SK-N-SH (cell line): ENCODE data around the gene VRK2. TPM values are rescaled to one million over a fixed set of nuclear protein-coding genes. Genes with fewer than 3 reads are reported as not detected.

Experiments used
- CTCF ChIA-PET: fragments of 300-600, 350-600 bp; formaldehyde crosslinking; extraction: SDS; loops from one replicate; lab custom pipeline; 2021; lab: Yijun Ruan, JAX
- POLR2A ChIA-PET: fragments of 350-600 bp; sonication (Branson Sonifier 250); formaldehyde crosslinking; extraction: SDS; loops from one replicate; lab custom pipeline; 2020; ENCODE audit warnings: antibody characterized with exemption, inconsistent platforms; lab: Yijun Ruan, JAX
- DNase-seq: peaks from one replicate; pipeline ENCODE4 v3.0.0; 2012
- H2AFZ ChIP-seq: fragments of 200-600 bp; sonication (generic); 2 replicates; pipeline ENCODE4 v1.8.1; 2016; ENCODE audit warnings: antibody characterized with exemption, mild to moderate bottlenecking, low read depth
- H3F3A ChIP-seq: fragments of 200-600 bp; sonication (generic); replicated peaks from 2 replicates; pipeline ENCODE3; 2016; ENCODE audit warnings: antibody characterized with exemption, mild to moderate bottlenecking; ENCODE audit not compliant: insufficient read depth
- H3K27ac ChIP-seq, 2 experiments: fragments of 200-500 bp in 1 of 2; fragments of 200-600 bp in 1 of 2; sonication (Bioruptor generic) in 1 of 2; sonication (generic), shearing (Covaris generic) in 1 of 2; 2 replicates each; pipeline versions ENCODE4 v1.5.1 to v1.6.1; 2014 to 2016; ENCODE audit warnings: low read depth in 2 of 2, inconsistent platforms in 1 of 2, low read length in 1 of 2, mild to moderate bottlenecking in 1 of 2, mixed read lengths in 1 of 2
- H3K27me3 ChIP-seq: fragments of 200-600 bp; sonication (generic), shearing (Covaris generic); 2 replicates; pipeline ENCODE4 v1.6.1; 2016; ENCODE audit warnings: mixed run types; ENCODE audit not compliant: insufficient read depth
- H3K36me3 ChIP-seq, 2 experiments: fragments of 200-500 bp in 1 of 2; fragments of 200-600 bp in 1 of 2; sonication (Bioruptor generic) in 1 of 2; sonication (generic) in 1 of 2; replicated peaks in 1 of 2; 2 replicates each; pipeline versions ENCODE3 to v1.5.1; 2014 to 2016; ENCODE audit warnings: low read length in 1 of 2, mild to moderate bottlenecking in 1 of 2; ENCODE audit not compliant: insufficient read depth in 2 of 2, control insufficient read depth in 1 of 2
- H3K4me1 ChIP-seq, 2 experiments: fragments of 200-500 bp in 1 of 2; fragments of 200-600 bp in 1 of 2; sonication (Bioruptor generic) in 1 of 2; sonication (generic), shearing (Covaris generic) in 1 of 2; 2 replicates each; pipeline versions ENCODE4 v1.5.1 to v1.6.1; 2014 to 2016; ENCODE audit warnings: low read depth in 1 of 2, low read length in 1 of 2, mixed run types in 1 of 2; ENCODE audit not compliant: insufficient read depth in 2 of 2, control insufficient read depth in 1 of 2
- H3K4me2 ChIP-seq: fragments of 200-600 bp; sonication (generic), shearing (Covaris generic); 2 replicates; pipeline ENCODE4 v1.6.1; 2017; ENCODE audit warnings: mixed run types
- H3K4me3 ChIP-seq, 2 experiments: fragments of 200-500 bp in 1 of 2; fragments of 200-600 bp in 1 of 2; sonication (Bioruptor generic) in 1 of 2; sonication (generic), shearing (Covaris generic) in 1 of 2; 2 replicates each; pipeline versions ENCODE4 v1.5.1 to v1.8.1; 2014 to 2016; ENCODE audit warnings: low read depth in 2 of 2, inconsistent platforms in 1 of 2, low read length in 1 of 2, mild to moderate bottlenecking in 1 of 2, mixed read lengths in 1 of 2, moderate library complexity in 1 of 2
- H3K79me2 ChIP-seq: fragments of 200-600 bp; sonication (generic); 2 replicates; pipeline ENCODE4 v1.8.1; 2017; ENCODE audit warnings: mild to moderate bottlenecking; ENCODE audit not compliant: insufficient read depth
- H3K9ac ChIP-seq: fragments of 200-600 bp; sonication (generic); 2 replicates; pipeline ENCODE4 v1.6.1; 2017; ENCODE audit warnings: mixed run types
- H3K9me2 ChIP-seq: fragments of 200-600 bp; sonication (generic); 2 replicates; pipeline ENCODE4 v1.6.1; 2017; ENCODE audit warnings: mixed run types
- H3K9me3 ChIP-seq: fragments of 200-600 bp; sonication (generic); 2 replicates; pipeline ENCODE4 v1.6.1; 2017; ENCODE audit warnings: mixed run types, mild to moderate bottlenecking, moderate library complexity
- H4K20me1 ChIP-seq: fragments of 200-600 bp; sonication (generic); 2 replicates; pipeline ENCODE4 v1.6.1; 2017; ENCODE audit warnings: mild to moderate bottlenecking, mixed run types; ENCODE audit not compliant: insufficient read depth
- CHD2 ChIP-seq: fragments of 150-350 bp; IDR thresholded peaks from 2 replicates; pipeline ENCODE4 v1.6.1; 2018; ENCODE audit warnings: low read length; ENCODE audit not compliant: partially characterized antibody
- EP300 ChIP-seq, 2 experiments: IDR thresholded peaks; 2 replicates each; pipeline versions ENCODE4 v1.4.0 to v1.6.1; 2012; ENCODE audit warnings: borderline replicate concordance in 1 of 2, low read depth in 1 of 2, low read length in 1 of 2
- FOSL2 ChIP-seq: IDR thresholded peaks from 2 replicates; pipeline ENCODE4 v1.4.0; 2012; ENCODE audit warnings: low read depth, mild to moderate bottlenecking, moderate library complexity, borderline replicate concordance
- GATA2 ChIP-seq: sonication (generic); formaldehyde crosslinking; IDR thresholded peaks from 2 replicates; pipeline ENCODE4 v1.5.0; 2020; ENCODE audit warnings: mild to moderate bottlenecking, missing genetic modification reagents
- JUND ChIP-seq: IDR thresholded peaks from 2 replicates; pipeline ENCODE4 v1.4.0; 2012
- MEF2A ChIP-seq: IDR thresholded peaks from 2 replicates; pipeline ENCODE4 v1.4.0; 2012; ENCODE audit warnings: low read depth, borderline replicate concordance
- MXI1 ChIP-seq: IDR thresholded peaks from 2 replicates; pipeline ENCODE4 v1.6.1; 2012; ENCODE audit warnings: mild to moderate bottlenecking, low read depth, low read length, improper control_type of control experiment
- NFIC ChIP-seq: IDR thresholded peaks from 2 replicates; pipeline ENCODE4 v1.4.0; 2012; ENCODE audit warnings: borderline replicate concordance
- PBX3 ChIP-seq: IDR thresholded peaks from 2 replicates; pipeline ENCODE4; 2012
- POLR2AphosphoS5 ChIP-seq: IDR thresholded peaks from 2 replicates; pipeline ENCODE4 v1.6.1; 2012; ENCODE audit warnings: low read depth, low read length
- RCOR1 ChIP-seq: fragments of 150-350 bp; IDR thresholded peaks from 2 replicates; pipeline ENCODE4 v1.6.1; 2017; ENCODE audit warnings: antibody characterized with exemption, low read length
- RFX5 ChIP-seq: IDR thresholded peaks from 2 replicates; pipeline ENCODE4 v1.6.1; 2012; ENCODE audit warnings: mild to moderate bottlenecking, improper control_type of control experiment, low read length
- RXRA ChIP-seq: IDR thresholded peaks from 2 replicates; pipeline ENCODE4 v1.4.0; 2012; ENCODE audit warnings: low read depth, mild to moderate bottlenecking, borderline replicate concordance
- SIN3A ChIP-seq: IDR thresholded peaks from 2 replicates; pipeline ENCODE4 v1.6.1; 2012; ENCODE audit warnings: low read depth, mild to moderate bottlenecking, low read length, moderate library complexity, borderline replicate concordance
- TCF12 ChIP-seq: IDR thresholded peaks from 2 replicates; pipeline ENCODE4 v1.4.0; 2012
- TEAD4 ChIP-seq: IDR thresholded peaks from 2 replicates; pipeline ENCODE4 v1.4.0; 2012; ENCODE audit warnings: mild to moderate bottlenecking, borderline replicate concordance; ENCODE audit not compliant: insufficient read depth
- YY1 ChIP-seq: IDR thresholded peaks from 2 replicates; pipeline ENCODE4 v1.4.0; 2012; ENCODE audit warnings: low read depth, mild to moderate bottlenecking
- WGBS: methylation state at CpG from one replicate; pipeline ENCODE4 v1.1.6; 2017; ENCODE audit warnings: low lambda C conversion rate; 5-methylcytosine and 5-hydroxymethylcytosine counted together
- polyA plus RNA-seq, 3 experiments: library from polyadenylated mRNA; depleted of rRNA; stranded (reverse); fragments of >200 nt; gene quantifications; 2 replicates each; pipeline ENCODE4 v1.2.3, GENCODE V29; 2012
- TF ChIP-seq, protein P1 (sequence below): IDR thresholded peaks from 2 replicates; pipeline ENCODE4 v1.4.0; 2012; ENCODE audit warnings: low read depth, borderline replicate concordance
- TF ChIP-seq, protein P2 (sequence below): IDR thresholded peaks from 2 replicates; pipeline ENCODE4 v1.4.0; 2012; ENCODE audit warnings: low read depth

VRK2 gene
- polyA plus RNA-seq, 1 of the 3 experiments (the other 2 are of a cell fraction), result not detected

GRCh38 chr2:58133395-58133794 is 86.8 kb downstream of the VRK2 start:
- no peaks in the 10 kb centered on the region for H3K27me3 ChIP-seq
- no peaks in the 10 kb centered on the region for H3K9me2 ChIP-seq
- no peaks in the 10 kb centered on the region for H3K79me2 ChIP-seq
- no peak overlapping the region for H3K4me2 ChIP-seq
- H3K36me3 ChIP-seq, result no peaks in the 10 kb centered on the region
- no peak overlapping the region for H3K9ac ChIP-seq
- H3K9me3 ChIP-seq, result no peaks in the 10 kb centered on the region
- no peak for TF ChIP-seq RCOR1
- no peak for TF ChIP-seq POLR2AphosphoS5
- TF ChIP-seq CHD2, result no peak
- no peak for TF ChIP-seq YY1
- no peak for TF ChIP-seq MEF2A
- no peak overlapping the region for H3K4me3 ChIP-seq
- DNase-seq, result no peak
- H3F3A ChIP-seq, result peaks cover 10% of the 10 kb centered on the region
- no peak overlapping the region for H2AFZ ChIP-seq
- H4K20me1 ChIP-seq, result no peaks in the 10 kb centered on the region
- no peak overlapping the region for H3K27ac ChIP-seq
- POLR2A ChIA-PET, result no interaction called here
- peaks cover 7 to 19% of the 10 kb centered on the region in 2 experiments; a peak in 2 of 4 replicates for H3K4me1 ChIP-seq
- CTCF ChIA-PET, result no interaction called here

- H3F3A ChIP-seq, result peaks cover 27% of the 10 kb centered on the region
- H3K79me2 ChIP-seq, result no peaks in the 10 kb centered on the region
- TF ChIP-seq SIN3A, result no peak
- no peak for TF ChIP-seq RCOR1
- TF ChIP-seq RFX5, result no peak
- TF ChIP-seq PBX3, result no peak
- TF ChIP-seq JUND, result no peak
- ChIA-PET POLR2A (no interaction called here), CTCF (no interaction called here)
- 0 out of 2 replicates have a peak, but pooled peaks cover 5% of the 10 kb centered on the region for H3K9me2 ChIP-seq
- H3K27me3 ChIP-seq, result no peaks in the 10 kb centered on the region
- H2AFZ ChIP-seq, result no peak overlapping the region
- no peak for DNase-seq
- no peak overlapping the region for H3K4me3 ChIP-seq
- no peak overlapping the region for H3K9ac ChIP-seq
- WGBS, result 68% methylated on average over 2 of the region's 2 CpGs
- no peak overlapping the region for H3K27ac ChIP-seq
- no peaks in the 10 kb centered on the region for H3K36me3 ChIP-seq
- H3K9me3 ChIP-seq, result no peaks in the 10 kb centered on the region
- H3K4me1 ChIP-seq, result peaks cover 10 to 20% of the 10 kb centered on the region in 2 experiments; a peak in 2 of 4 replicates
- H4K20me1 ChIP-seq, result no peaks in the 10 kb centered on the region
- no peak overlapping the region for H3K4me2 ChIP-seq
Measured at GRCh38 chr2:58135861-58136260, 89.3 kb downstream of the VRK2 start.

DNA sequence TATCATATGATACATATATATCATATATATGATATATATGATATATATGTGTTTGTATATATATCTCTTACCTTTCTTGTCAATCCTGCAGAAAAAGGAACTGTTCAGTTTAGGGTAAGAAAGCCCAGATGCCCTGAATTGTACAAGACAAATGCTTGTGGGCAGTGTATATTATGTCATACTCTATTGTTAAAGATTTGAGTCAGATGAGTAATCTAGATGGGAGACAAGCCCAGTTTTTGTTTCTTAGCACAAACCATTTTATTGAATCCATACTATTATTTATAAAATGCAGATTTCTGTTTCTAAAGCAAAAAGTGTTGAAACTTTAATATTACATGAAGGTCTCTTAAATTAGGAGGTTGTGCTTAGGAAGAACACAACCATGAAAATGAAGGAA is 90.6 kb downstream of the VRK2 start:
- no peak for DNase-seq
- ChIA-PET POLR2A (no interaction called here), CTCF (no interaction called here)
- Histone ChIP-seq H3K27me3 (no peaks in the 10 kb centered on the region), H3K9me3 (no peaks in the 10 kb centered on the region), H3K4me2 (no peak overlapping the region), H4K20me1 (no peaks in the 10 kb centered on the region), H3K4me1 (peaks cover 9 to 13% of the 10 kb centered on the region in 2 experiments; a peak in 2 of 4 replicates), H3K9ac (no peak overlapping the region), H3F3A (peaks cover 31% of the 10 kb centered on the region), H3K27ac (peak overlapping the region in 1 of 2 experiments; percentile 68; a peak in 2 of 4 replicates), H2AFZ (no peak overlapping the region), H3K9me2 (0 out of 2 replicates have a peak, but pooled peaks cover 5% of the 10 kb centered on the region), H3K79me2 (no peaks in the 10 kb centered on the region), H3K4me3 (no peak overlapping the region), H3K36me3 (no peaks in the 10 kb centered on the region)
- TF ChIP-seq FOSL2 (peak; percentile 81), CHD2 (no peak), YY1 (no peak), MXI1 (no peak), NFIC (peak; percentile 97), MEF2A (peak; percentile 94), POLR2AphosphoS5 (peak; percentile 79; the same call in 1 of the 2 replicates), TCF12 (peak; percentile 99), RFX5 (no peak), JUND (peak; percentile 91), RXRA (peak; percentile 53; the same call in 1 of the 2 replicates), EP300 (IDR thresholded peaks at IDR 0.05; ENCODE audit: borderline replicate concordance in 1 of 2, low read depth in 1 of 2, low read length in 1 of 2) (peak; percentile 57 to 93), GATA2 (CRISPR knock-in tag) (no peak), TEAD4 (0 out of 2 replicates have a peak, but pooled peaks have one; percentile 72)
- TF ChIP-seq, protein P1, sequence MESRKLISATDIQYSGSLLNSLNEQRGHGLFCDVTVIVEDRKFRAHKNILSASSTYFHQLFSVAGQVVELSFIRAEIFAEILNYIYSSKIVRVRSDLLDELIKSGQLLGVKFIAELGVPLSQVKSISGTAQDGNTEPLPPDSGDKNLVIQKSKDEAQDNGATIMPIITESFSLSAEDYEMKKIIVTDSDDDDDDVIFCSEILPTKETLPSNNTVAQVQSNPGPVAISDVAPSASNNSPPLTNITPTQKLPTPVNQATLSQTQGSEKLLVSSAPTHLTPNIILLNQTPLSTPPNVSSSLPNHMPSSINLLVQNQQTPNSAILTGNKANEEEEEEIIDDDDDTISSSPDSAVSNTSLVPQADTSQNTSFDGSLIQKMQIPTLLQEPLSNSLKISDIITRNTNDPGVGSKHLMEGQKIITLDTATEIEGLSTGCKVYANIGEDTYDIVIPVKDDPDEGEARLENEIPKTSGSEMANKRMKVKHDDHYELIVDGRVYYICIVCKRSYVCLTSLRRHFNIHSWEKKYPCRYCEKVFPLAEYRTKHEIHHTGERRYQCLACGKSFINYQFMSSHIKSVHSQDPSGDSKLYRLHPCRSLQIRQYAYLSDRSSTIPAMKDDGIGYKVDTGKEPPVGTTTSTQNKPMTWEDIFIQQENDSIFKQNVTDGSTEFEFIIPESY, result peak; percentile 69; the same call in 1 of the 2 replicates
- TF ChIP-seq, protein P2, sequence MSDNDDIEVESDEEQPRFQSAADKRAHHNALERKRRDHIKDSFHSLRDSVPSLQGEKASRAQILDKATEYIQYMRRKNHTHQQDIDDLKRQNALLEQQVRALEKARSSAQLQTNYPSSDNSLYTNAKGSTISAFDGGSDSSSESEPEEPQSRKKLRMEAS, result no peak
